GM21423 (cell line): ENCODE data around the gene ITPKB.

Source experiments
- ATAC-seq: cut with Tn5 transposase; IDR thresholded peaks from one replicate; pipeline ENCODE4 v1.9.1; 2021; ENCODE audit warnings: mild to moderate bottlenecking, moderate library complexity; ENCODE audit not compliant: unreplicated experiment

ITPKB gene

DNA sequence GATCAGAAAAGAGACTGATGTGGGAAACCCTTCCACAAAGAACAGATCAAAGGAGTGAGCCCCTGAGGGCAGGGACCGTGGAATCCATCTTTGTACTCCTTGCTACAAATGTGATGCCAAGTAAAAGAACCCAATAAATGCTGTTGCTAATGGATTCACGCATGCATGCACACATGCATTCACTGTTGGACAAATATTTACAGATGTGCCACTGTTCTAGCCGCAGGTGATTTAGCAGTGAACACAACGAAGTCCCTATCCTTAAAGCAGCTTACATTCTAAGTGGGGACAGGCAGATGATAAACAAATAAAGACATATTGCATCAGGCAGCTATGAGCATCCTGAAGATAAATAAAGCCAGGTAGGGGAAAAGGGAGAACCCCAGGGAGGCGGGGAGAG, 67.8 kb downstream of the ITPKB start:
- ATAC-seq = no peak

GRCh38 chr1:226670073-226670472, 69.0 kb downstream of the ITPKB start:
- no peak for ATAC-seq

DNA sequence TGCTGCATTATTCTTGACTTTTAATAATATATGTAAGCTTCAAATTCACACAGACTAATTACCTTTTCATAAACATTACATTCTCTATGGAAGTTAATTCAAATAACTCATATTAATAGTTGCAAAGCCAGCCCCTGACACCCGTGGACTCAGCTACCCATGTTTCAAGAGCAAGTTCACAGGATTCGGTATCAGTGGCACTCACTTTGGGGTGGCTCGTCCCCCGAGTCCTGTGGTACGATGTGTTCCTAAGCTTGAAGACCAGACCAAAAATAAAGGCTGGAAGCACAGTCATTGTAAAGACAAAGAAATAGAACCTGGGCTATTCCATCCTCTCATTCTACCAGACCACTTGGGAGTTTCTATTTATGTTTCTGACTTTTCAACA, 70.9 kb downstream of the ITPKB start:
- ATAC-seq = no peak

GRCh38 chr1:226666692-226667091, 72.4 kb downstream of the ITPKB start:
- no peak for ATAC-seq

GRCh38 chr1:226666164-226666506, 72.9 kb downstream of the ITPKB start:
- ATAC-seq = no peak

GRCh38 chr1:226665505-226666163, 73.4 kb downstream of the ITPKB start:
- ATAC-seq = no peak

DNA sequence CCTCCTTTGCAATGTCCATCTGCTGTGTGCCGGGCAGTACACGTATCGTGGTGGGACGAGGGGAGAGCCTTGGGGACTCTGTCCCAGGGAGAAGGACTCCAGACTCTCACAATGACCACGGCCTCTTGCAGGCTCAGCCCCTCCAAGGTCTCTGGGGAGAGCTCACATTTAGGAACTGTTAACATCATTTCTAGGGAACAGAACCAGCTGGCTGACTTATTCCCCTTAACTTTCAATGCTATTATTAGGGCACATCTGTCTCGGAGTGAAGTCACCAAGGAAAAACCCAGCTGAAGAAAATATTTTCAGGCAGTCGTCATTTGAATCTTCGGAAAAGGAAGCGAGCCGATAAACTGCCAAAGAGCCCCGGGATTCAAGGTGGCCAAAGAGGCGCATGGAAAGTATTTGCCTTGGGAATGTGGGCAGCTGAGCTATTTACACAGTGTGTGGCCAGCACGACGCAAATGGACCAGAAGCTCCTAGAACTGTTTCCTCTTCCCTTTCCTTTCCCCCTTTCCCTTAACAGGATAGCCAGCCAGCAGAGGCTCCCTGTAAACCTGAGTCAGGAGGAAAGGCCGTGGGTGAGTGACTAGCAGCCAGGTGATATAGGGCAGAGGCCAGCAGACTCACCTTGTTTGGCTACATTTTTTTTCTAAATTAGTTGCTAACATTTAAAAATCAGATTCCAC, 74.5 kb downstream of the ITPKB start:
- no peak for ATAC-seq

GRCh38 chr1:226663327-226663704, 75.8 kb downstream of the ITPKB start:
- ATAC-seq = no peak

DNA sequence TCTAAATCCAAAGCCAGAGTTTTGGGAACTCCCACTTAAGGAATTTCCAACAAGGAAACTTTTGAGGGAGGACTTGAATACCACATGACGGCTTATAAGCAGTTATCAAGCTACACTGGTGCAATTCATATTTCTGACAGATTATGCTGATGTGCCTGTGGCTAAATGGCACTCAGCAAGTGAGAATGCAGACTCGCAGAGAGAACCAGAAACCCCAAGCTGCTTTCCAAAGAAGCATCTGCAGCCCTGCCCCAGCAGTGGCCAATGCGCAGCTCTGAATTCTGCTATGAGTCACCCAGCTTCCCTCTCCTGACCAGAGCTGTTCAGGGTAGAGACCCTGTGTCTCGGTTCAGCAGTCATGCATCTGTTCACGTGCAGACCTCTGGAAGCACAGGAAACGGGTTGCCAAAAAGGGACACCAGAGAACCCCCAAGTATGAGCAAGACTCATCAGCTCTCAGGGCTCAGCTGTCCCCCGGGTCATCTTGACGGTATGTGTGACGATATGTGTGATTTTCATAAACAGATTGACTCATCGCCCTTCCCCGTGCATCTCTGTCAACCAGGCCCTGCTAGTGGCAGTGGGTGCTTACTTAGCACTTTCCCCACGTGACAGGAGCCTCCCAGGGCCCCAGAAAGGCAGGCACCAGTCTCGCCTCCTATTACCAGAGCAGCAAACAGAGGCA, 76.3 kb downstream of the ITPKB start:
- ATAC-seq = peak; percentile 95

- ATAC-seq = no peak
Observed at GRCh38 chr1:226661965-226662364, 77.1 kb downstream of the ITPKB start.

- no peak for ATAC-seq
Observed at GRCh38 chr1:226661271-226661670, 77.8 kb downstream of the ITPKB start.

- ATAC-seq = no peak
Observed at GRCh38 chr1:226660410-226661182, 78.5 kb downstream of the ITPKB start.

GRCh38 chr1:226659641-226660040, 79.4 kb downstream of the ITPKB start:
- no peak for ATAC-seq

DNA sequence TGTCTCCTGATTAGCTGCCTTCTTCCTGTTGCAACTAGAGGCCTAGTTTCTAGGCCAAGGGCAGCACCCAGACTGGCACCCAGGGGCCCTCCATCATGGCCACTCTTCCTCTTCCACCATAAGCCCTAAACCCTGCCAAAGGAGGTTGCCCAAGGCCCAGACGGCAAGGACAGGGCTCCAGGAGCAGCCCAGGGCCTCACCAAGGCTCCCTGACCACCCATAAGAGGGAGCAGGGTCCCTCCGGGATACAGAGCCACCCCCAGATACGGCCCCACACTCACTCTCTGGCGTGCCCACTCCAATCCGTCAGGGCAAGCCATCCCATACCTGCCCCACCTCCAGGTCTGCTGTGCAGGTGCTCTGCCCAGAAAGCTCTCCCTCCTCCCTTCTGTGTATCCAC, 79.9 kb downstream of the ITPKB start:
- no peak for ATAC-seq

DNA sequence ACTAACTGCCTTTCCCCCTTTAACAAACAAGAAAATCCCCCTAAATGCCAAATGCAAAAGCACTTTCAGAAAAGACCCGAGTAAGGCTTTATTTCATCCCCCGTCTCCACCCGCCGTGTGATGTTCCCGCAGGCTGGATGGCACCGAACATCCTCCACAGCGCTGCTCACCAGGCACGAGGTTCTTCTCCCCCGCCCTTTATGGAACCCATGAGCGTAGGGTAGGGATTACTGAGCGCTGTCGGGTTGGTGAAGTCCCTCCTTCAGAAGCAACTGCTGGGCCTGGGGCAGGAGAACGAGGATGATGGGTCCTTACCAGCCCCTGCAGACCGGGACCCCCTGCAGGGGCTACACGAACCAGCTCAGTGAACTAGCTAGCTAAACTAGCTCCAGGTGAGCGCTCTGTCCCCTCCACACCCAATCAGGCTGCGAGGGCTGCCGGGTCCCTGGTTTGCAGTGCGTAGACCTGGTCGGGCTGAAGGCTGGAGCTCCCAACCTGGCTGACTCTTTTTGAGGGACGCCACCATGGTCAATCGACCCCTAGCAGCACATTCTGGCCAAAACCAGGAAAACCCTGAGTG, 80.4 kb downstream of the ITPKB start:
- ATAC-seq = no peak

DNA sequence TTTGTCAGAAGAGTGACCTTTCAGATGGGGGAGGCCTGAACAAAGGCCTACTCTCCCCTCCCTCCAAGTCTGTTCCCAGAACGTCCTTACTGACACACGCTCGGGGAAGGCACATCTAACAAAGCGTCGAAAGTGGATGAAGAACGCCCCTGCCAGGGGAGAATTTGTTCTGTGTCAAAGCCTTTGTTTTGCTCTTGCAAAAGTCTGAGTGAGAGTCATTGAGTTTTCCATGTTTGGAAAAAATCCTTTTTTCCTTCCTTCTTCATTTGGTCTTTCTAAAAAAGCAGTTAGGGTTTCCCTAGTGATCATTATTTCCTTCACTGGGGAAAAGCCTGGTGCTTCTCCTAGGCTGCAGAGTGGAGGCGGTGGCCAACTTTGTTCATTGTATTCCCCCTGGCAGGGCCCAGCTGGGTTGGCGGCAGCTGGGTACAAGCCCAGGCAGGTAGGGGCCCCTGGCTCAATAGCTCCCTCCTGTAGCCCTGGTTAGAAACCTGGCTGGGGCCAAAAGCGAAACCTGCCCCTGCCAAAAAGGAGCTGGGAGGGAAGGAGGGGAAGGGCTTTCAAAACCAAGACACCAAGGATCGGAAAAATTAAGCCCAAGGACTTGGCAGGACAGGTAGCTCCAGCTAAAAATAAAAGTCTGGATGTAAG, 81.1 kb downstream of the ITPKB start:
- ATAC-seq = no peak

DNA sequence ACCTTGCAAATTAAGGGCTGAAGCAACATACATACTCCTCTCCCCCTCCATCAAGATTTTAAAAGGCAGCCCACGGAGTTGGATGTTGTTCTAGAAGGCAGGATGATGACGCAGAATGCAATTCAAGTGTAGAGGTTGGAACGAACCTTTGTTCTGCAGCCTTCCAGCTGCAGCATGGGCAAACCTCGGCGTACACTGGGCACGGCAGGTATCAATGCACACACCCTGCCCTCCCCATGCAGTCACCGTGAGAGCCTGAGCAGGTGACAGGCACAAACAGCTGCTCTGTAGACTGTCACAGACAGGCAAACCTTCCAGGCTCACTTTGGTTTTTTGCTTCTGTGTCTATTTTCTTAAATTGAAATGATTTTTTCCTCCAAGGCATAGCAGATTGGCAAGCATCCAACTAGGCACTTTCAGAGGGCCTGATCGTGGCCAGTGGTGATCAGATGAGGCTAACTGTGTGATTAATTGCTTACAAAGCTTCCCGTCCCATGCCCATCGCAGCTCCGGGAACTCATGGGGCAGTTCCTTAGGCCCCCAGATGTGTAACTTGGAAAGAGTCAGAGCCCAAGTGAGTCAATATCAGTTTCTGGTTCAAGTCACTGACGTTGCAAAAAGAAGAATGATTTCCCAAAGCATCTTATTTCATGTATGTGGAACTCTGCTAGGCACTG, 82.3 kb downstream of the ITPKB start:
- ATAC-seq = no peak

DNA sequence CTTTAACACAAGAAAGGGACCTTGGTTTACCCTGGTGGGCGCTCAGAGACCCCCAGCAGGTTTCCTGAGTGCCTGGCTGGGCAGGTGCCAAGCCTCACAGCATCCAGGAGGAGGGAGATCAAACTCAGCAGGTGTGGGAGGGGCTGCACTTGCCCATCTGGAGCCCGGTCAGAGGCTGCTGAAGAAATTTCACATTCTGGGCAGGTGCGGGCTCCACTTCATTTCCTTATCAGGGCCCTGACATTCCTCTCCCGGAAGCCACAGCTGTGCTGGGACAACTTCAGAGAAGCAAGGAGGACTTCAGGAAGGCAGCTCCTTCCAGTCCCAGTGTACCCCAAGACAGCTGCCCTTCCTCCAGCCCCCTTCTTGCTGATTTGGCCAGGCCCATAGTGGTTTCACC, 82.9 kb downstream of the ITPKB start:
- no peak for ATAC-seq

DNA sequence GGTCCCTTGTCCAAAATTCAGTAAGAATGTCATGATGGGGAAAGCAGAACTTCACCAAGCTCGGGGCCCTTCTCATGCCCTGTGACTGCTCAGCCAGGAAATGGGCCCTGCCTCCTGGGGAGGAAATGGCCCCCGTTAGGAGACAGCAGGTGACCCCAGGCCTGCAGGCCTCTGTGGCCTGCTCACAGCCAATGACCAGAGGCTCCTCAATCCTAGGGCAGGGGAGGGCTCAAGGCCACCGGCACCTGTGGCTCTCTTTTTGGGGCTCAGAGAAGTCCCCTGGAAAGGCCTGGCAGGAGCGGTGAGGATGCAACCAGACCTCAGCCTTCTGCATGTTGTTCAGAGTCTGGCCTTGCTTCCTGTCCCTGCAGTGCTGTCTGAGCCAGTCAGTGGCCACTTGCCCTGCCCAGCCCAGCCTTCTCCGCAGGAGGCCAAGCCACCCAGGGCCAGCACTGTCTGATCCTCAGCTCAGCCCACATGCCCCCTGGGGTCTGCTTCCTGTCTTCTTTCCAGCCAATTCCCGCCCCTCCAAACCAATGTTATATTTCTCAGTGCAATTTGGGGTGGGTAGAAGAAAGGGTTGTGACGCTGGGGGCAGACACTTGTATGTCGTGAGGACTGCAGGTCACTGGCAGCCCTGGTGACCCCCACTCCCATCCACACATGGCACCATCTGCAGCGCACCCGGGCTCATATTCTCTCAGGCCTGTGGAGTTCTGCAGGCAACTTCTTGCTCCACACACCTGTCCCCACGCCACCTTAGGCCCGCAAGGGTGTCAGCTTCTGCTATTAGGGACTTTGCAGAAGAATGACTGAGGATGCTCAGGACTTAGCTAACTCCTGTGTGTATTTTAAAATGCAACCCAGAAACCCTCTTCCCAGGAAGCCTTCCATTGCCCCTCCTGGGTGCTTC, 83.6 kb downstream of the ITPKB start:
- ATAC-seq = no peak
